Stimulated activated CD8-positive, alpha-beta memory T cell treated with anti-CD3 and anti-CD28 coated beads, Interleukin-12 subunit alpha, Interleukin-12 subunit beta, amount 100 ng/mL, for 4 hours (primary cell): ENCODE data around the gene POLR1A.

Source experiments
- DNase-seq: peaks from one replicate; pipeline ENCODE4 v3.0.0-alpha.2; 2020; ENCODE audit warnings: low read depth

Gene POLR1A

GRCh38 chr2:86064006-86064405, 41.7 kb downstream of the POLR1A start:
- no peak for DNase-seq

- no peak for DNase-seq
These were observed 43.6 kb downstream of the POLR1A start for GRCh38 chr2:86062043-86062442.

GRCh38 chr2:86056590-86057331, 48.9 kb downstream of the POLR1A start:
- no peak for DNase-seq

GRCh38 chr2:86055314-86055713, 50.4 kb downstream of the POLR1A start:
- no peak for DNase-seq

GRCh38 chr2:86054535-86055082, 51.1 kb downstream of the POLR1A start:
- DNase-seq, result no peak

- DNase-seq, result no peak
These were observed 52.5 kb downstream of the POLR1A start for GRCh38 chr2:86053166-86053565.

GRCh38 chr2:86052676-86053075, 53.0 kb downstream of the POLR1A start:
- no peak for DNase-seq

GRCh38 chr2:86052265-86052664, 53.4 kb downstream of the POLR1A start:
- DNase-seq, result no peak

GRCh38 chr2:86050301-86050700, 55.4 kb downstream of the POLR1A start:
- no peak for DNase-seq

GRCh38 chr2:86049529-86049928, 56.2 kb downstream of the POLR1A start:
- DNase-seq, result no peak

- DNase-seq, result no peak
These were observed 56.8 kb downstream of the POLR1A start for GRCh38 chr2:86048888-86049287.

- DNase-seq, result no peak
These were observed 57.3 kb downstream of the POLR1A start for GRCh38 chr2:86048383-86048701.

GRCh38 chr2:86047575-86048382, 57.9 kb downstream of the POLR1A start:
- DNase-seq, result no peak

GRCh38 chr2:86045541-86045940, 60.1 kb downstream of the POLR1A start:
- no peak for DNase-seq

- no peak for DNase-seq
These were observed 61.1 kb downstream of the POLR1A start for GRCh38 chr2:86044614-86045013.

- DNase-seq, result no peak
These were observed 61.6 kb downstream of the POLR1A start for GRCh38 chr2:86044045-86044444.

- DNase-seq, result no peak
These were observed 63.2 kb downstream of the POLR1A start for GRCh38 chr2:86042256-86043168.

- DNase-seq, result no peak
These were observed 65.6 kb downstream of the POLR1A start for GRCh38 chr2:86039963-86040655.

- DNase-seq, result no peak
These were observed 66.3 kb downstream of the POLR1A start for GRCh38 chr2:86039178-86039962.

GRCh38 chr2:86038291-86039081, 67.2 kb downstream of the POLR1A start:
- DNase-seq, result peak; percentile 49
